ENCODE data around the gene RCAN2. TPM values are rescaled to one million over a fixed set of nuclear protein-coding genes. Genes with fewer than 3 reads are reported as not detected.
A peak's percentile ranks its signal among the peaks of the same experiment; 100 is the strongest.

Gene RCAN2
- total and polyA plus RNA-seq, 9 of the 15 experiments (the other 6 are each of a cell fraction or from before 2014, with no cell fraction given) = 0.04 TPM; not detected in 8

GRCh38 chr6:46340246-46340645, 151.0 kb downstream of the RCAN2 start (continued):
- TF ChIP-seq REST (IDR thresholded peaks at IDR 0.05; ENCODE audit: borderline replicate concordance) (no peak), REST (CRISPR knock-in tag; IDR thresholded peaks at IDR 0.05; ENCODE audit: low read depth) (no peak), TSC22D4 (tag; IDR thresholded peaks at IDR 0.05) (no peak), BRD4 (IDR thresholded peaks at IDR 0.05) (no peak), TFE3 (CRISPR knock-in tag; IDR thresholded peaks at IDR 0.05) (peak; percentile 89), CBFA2T2 (conservative IDR thresholded peaks at IDR 0.05) (peak; percentile 46; the same call in 1 of the 2 replicates)

All from K562 (cell line).